HG02840 (cell line): ENCODE measurements around the gene RAB3GAP2.
"Not testable (repeated sequence)": the region's sequence is repeated elsewhere in the genome, so short reads cannot be mapped to it uniquely, and the experiment has no call there.

ENCODE experiments used
- ATAC-seq: cut with Tn5 transposase; IDR thresholded peaks from one replicate; pipeline ENCODE4 v1.9.1; 2021; ENCODE audit warnings: mild to moderate bottlenecking, moderate library complexity, moderate number of reproducible peaks; ENCODE audit not compliant: unreplicated experiment, low FRiP score

Gene RAB3GAP2

DNA sequence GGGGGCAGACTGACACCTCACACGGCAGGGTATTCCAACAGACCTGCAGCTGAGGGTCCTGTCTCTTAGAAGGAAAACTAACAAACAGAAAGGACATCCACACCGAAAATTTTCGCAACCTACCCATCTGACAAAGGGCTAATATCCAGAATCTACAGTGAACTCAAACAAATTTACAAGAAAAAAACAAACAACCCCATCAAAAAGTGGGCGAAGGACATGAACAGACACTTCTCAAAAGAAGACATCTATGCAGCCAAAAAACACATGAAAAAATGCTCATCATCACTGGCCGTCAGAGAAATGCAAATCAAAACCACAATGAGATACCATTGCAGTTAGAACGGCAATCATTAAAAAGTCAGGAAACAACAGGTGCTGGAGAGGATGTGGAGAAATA lies 26.4 kb downstream of the RAB3GAP2 start:
- not testable (repeated sequence) for ATAC-seq

GRCh38 chr1:220243947-220244346 lies 28.3 kb downstream of the RAB3GAP2 start:
- no peak for ATAC-seq

DNA sequence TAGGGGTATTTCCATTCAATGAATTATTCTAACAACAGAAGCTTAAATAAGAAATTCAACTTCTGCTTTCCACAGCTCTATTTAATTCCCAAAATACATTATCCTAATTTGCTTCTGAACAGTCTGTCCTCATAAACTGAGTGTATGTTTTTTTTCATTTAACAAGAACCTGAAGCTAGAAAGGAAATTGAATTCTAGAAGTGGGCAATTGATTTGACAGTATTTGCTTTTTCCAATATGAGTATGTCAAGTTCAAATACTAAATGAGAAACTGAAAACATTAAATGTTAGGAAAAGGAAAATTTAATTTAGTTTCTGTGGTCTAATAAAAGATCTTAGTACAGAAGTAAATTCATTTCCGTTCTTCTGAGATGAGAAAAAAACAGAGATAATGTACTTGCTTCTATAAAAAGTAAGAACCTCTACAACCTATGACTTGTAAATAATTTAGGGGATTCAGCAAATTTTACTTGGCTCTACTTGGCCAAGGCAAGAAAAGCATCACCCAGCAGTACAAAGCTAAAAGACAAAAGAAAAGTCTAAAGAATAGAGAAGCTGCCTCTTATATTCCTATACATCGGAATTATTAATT lies 31.1 kb downstream of the RAB3GAP2 start:
- ATAC-seq, result no peak

GRCh38 chr1:220239966-220240365 lies 32.3 kb downstream of the RAB3GAP2 start:
- ATAC-seq, result no peak

GRCh38 chr1:220239213-220239612 lies 33.0 kb downstream of the RAB3GAP2 start:
- ATAC-seq, result no peak

GRCh38 chr1:220236278-220236677 lies 36.0 kb downstream of the RAB3GAP2 start:
- ATAC-seq, result not testable (repeated sequence)

DNA sequence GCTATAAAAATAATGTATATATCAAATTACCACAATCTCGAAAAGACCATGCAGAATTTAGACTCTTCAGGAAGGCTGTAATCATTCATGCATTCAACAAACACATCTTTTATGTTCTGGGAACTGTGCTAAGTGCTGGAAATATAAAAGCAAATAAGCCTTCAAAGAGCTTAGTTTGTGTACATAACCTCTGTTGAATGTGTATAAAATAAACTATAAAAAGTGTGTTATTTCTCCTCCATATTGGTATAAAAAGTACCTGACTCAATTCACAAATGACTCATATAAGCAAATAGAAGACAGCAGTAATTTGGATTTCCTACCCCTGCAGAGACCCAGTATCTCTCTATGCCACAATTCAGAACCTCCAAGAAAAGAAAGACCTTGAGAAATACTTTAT lies 36.8 kb downstream of the RAB3GAP2 start:
- no peak for ATAC-seq

GRCh38 chr1:220233927-220234326 lies 38.3 kb downstream of the RAB3GAP2 start:
- ATAC-seq, result no peak

GRCh38 chr1:220229771-220230170 lies 42.5 kb downstream of the RAB3GAP2 start:
- no peak for ATAC-seq

DNA sequence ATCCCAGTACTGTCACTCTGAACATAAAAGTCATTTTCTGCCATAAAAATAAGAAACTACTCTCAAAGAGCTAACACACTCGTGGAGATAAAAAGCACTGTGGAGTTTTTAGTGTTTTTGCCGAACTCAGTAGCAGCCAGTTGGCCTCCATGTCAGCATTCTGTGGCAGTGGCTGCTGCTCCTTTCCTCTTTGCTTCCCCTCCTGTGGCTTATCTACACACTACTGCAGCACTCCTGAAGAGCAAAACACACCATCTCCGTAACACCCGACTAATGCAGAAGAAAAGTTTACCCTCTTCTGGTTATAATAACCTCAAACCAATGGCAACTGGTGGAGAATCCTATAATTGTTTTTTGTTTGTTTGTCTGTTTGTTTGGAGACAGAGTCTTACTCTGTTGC lies 44.9 kb downstream of the RAB3GAP2 start:
- ATAC-seq, result no peak

- no peak for ATAC-seq
Observed at GRCh38 chr1:220226752-220227151, 45.5 kb downstream of the RAB3GAP2 start.

GRCh38 chr1:220225957-220226356 lies 46.3 kb downstream of the RAB3GAP2 start:
- no peak for ATAC-seq

GRCh38 chr1:220224611-220225124 lies 47.6 kb downstream of the RAB3GAP2 start:
- no peak for ATAC-seq

- ATAC-seq, result no peak
Observed at GRCh38 chr1:220224033-220224432, 48.2 kb downstream of the RAB3GAP2 start.

- ATAC-seq, result no peak
Observed at GRCh38 chr1:220222939-220223338, 49.3 kb downstream of the RAB3GAP2 start.

GRCh38 chr1:220221670-220222069 lies 50.6 kb downstream of the RAB3GAP2 start:
- ATAC-seq, result no peak

- no peak for ATAC-seq
Observed at GRCh38 chr1:220221269-220221668, 51.0 kb downstream of the RAB3GAP2 start.

DNA sequence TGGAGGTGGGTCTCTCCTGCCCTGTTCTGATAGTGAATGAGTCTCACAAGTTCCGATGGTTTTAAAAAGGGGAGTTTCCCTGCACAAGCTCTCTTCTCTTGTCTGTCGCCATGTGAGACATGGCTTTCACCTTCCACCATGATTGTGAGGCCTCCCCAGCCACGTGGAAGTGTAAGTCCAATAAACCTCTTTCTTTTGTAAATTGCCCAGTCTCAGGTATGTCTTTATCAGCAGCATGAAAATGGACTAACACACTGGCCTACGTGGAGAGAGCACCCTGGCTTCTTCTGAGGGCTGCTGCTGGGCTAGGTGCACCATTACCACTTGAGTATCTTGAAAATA lies 51.6 kb downstream of the RAB3GAP2 start:
- not testable (repeated sequence) for ATAC-seq

- peak; percentile 57 for ATAC-seq
Observed at GRCh38 chr1:220219865-220220698, 52.2 kb downstream of the RAB3GAP2 start.

GRCh38 chr1:220219136-220219442 lies 53.2 kb downstream of the RAB3GAP2 start:
- ATAC-seq, result no peak

DNA sequence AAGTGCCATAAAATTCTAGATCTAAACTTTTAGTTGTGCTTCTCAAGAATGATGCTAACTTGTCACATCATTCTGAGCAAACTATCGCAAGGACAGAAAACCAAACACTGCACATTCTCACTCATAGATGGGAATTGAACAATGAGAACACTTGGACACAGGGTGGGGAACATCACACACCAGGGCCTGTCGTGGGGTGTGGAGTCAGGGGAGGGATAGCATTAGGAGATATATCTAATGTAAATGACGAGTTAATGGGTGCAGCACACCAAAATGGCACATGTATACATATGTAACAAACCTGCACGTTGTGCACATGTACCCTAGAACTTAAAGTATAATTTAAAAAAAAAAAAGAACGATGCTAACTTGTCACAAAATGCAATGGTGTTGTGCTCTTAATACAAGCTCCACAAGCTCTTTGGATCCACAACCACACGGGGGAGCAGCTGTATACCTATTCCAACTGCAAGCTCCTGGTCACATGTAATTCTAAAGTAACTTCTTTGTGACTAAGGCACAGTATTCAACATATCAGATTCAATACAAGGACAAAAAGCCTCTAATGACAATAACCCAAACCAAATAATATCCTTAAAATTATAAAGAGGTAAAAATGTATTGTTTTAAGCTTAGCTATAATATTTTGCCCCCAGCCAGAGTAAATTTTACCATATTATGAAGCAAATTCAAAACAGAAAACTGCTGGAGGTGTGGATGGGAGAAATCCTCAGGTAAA lies 53.7 kb downstream of the RAB3GAP2 start:
- ATAC-seq, result not testable (repeated sequence)
